ENCODE measurements around the gene FAM171A1.
"Not testable (repeated sequence)": the region's sequence is repeated elsewhere in the genome, so short reads cannot be mapped to it uniquely, and the experiment has no call there.

FAM171A1 gene

GRCh38 chr10:15320118-15320517 lies 51.0 kb downstream of the FAM171A1 start:
- DNase-seq (ENCODE audit: low read depth, low spot score) = no peak

- DNase-seq (ENCODE audit: low read depth, low spot score) = no peak
Measured at GRCh38 chr10:15316871-15317464, 54.1 kb downstream of the FAM171A1 start.

GRCh38 chr10:15316145-15316544 lies 54.9 kb downstream of the FAM171A1 start:
- no peak for DNase-seq (ENCODE audit: low read depth, low spot score)

- no peak for DNase-seq (ENCODE audit: low read depth, low spot score)
Measured at GRCh38 chr10:15315286-15315685, 55.8 kb downstream of the FAM171A1 start.

- DNase-seq (ENCODE audit: low read depth, low spot score) = no peak
Measured at GRCh38 chr10:15314482-15315045, 56.5 kb downstream of the FAM171A1 start.

GRCh38 chr10:15313843-15314242 lies 57.2 kb downstream of the FAM171A1 start:
- no peak for DNase-seq (ENCODE audit: low read depth, low spot score)

GRCh38 chr10:15313047-15313446 lies 58.0 kb downstream of the FAM171A1 start:
- peak; percentile 63 for DNase-seq (ENCODE audit: low read depth, low spot score)

GRCh38 chr10:15311569-15312280 lies 59.4 kb downstream of the FAM171A1 start:
- no peak for DNase-seq (ENCODE audit: low read depth, low spot score)

- DNase-seq (ENCODE audit: low read depth, low spot score) = no peak
Measured at GRCh38 chr10:15310776-15311568, 60.1 kb downstream of the FAM171A1 start.

- DNase-seq (ENCODE audit: low read depth, low spot score) = no peak
Measured at GRCh38 chr10:15309221-15309620, 61.9 kb downstream of the FAM171A1 start.

GRCh38 chr10:15306735-15307280 lies 64.3 kb downstream of the FAM171A1 start:
- no peak for DNase-seq (ENCODE audit: low read depth, low spot score)

GRCh38 chr10:15305634-15306033 lies 65.5 kb downstream of the FAM171A1 start:
- no peak for DNase-seq (ENCODE audit: low read depth, low spot score)

- no peak for DNase-seq (ENCODE audit: low read depth, low spot score)
Measured at GRCh38 chr10:15305161-15305560, 65.9 kb downstream of the FAM171A1 start.

GRCh38 chr10:15302188-15302956 lies 68.7 kb downstream of the FAM171A1 start:
- DNase-seq (ENCODE audit: low read depth, low spot score) = not testable (repeated sequence)

GRCh38 chr10:15300697-15301096 lies 70.4 kb downstream of the FAM171A1 start:
- no peak for DNase-seq (ENCODE audit: low read depth, low spot score)

- no peak for DNase-seq (ENCODE audit: low read depth, low spot score)
Measured at GRCh38 chr10:15300145-15300544, 70.9 kb downstream of the FAM171A1 start.

GRCh38 chr10:15296701-15297100 lies 74.4 kb downstream of the FAM171A1 start:
- no peak for DNase-seq (ENCODE audit: low read depth, low spot score)

GRCh38 chr10:15295537-15296325 lies 75.4 kb downstream of the FAM171A1 start:
- DNase-seq (ENCODE audit: low read depth, low spot score) = no peak

- DNase-seq (ENCODE audit: low read depth, low spot score) = peak; percentile 25
Measured at GRCh38 chr10:15293862-15294842, 76.9 kb downstream of the FAM171A1 start.
